ENCODE results near the gene BAX.

DNA sequence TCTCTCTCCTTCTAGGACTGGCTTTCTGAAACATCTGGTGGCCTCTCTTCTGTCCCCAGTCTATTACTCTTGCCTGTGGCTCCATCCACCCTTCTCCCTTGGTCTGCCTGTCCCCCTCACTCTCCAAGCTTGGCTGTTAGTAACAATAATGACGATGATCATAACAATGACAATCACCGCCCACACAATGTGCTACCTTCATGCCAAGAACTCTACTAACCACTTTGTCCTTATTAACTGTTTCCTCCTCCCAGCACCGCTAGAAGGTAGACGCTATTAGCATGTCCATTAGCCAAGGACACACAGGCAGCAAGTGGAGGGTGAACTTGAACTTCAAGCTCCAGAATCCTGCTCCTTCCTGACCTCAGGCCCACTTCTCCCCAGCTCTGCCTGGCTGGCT lies 35.7 kb downstream of the BAX start:
- TF ChIP-seq CTCF (IDR thresholded peaks at IDR 0.05), result no peak
- no peak for TF ChIP-seq POLR2A (IDR thresholded peaks at IDR 0.05)
